DOHH2 (cell line): ENCODE results near the gene ADCY4.

ENCODE experiments used
- H3F3A ChIP-seq: fragments of 200-600 bp; sonication (generic), shearing (Covaris generic); 2 replicates; pipeline ENCODE4 v1.6.0; 2016; ENCODE audit warnings: antibody characterized with exemption, mild to moderate bottlenecking; ENCODE audit not compliant: control insufficient read depth, insufficient read depth
- H3K27ac ChIP-seq: fragments of 200-600 bp; sonication (generic); 2 replicates; pipeline ENCODE4 v1.5.1; 2014; ENCODE audit warnings: low read depth, mild to moderate bottlenecking, low read length, moderate library complexity
- H3K27me3 ChIP-seq: fragments of 200-600 bp; sonication (generic); 2 replicates; pipeline ENCODE4 v1.6.1; 2014; ENCODE audit warnings: mild to moderate bottlenecking, low read length, mixed read lengths; ENCODE audit not compliant: control insufficient read depth
- H3K36me3 ChIP-seq: fragments of 200-600 bp; sonication (generic); 2 replicates; pipeline ENCODE4 v1.6.1; 2014; ENCODE audit warnings: mild to moderate bottlenecking, low read length, moderate library complexity, mixed read lengths; ENCODE audit not compliant: control insufficient read depth
- H3K4me1 ChIP-seq: fragments of 200-600 bp; sonication (generic); 2 replicates; pipeline ENCODE4 v1.6.1; 2014; ENCODE audit warnings: mild to moderate bottlenecking, low read length, mixed read lengths; ENCODE audit not compliant: control insufficient read depth
- H3K4me2 ChIP-seq: fragments of 200-600 bp; sonication (generic); 2 replicates; pipeline ENCODE4 v1.6.0; 2014; ENCODE audit warnings: mild to moderate bottlenecking, low read length, moderate library complexity
- H3K4me3 ChIP-seq: fragments of 200-600 bp; sonication (generic); 2 replicates; pipeline ENCODE4 v1.5.1; 2014; ENCODE audit warnings: mild to moderate bottlenecking, low read length, mixed read lengths
- H3K79me2 ChIP-seq: fragments of 200-600 bp; sonication (generic); 2 replicates; pipeline ENCODE4 v1.6.1; 2014; ENCODE audit warnings: mild to moderate bottlenecking, low read length, mixed read lengths; ENCODE audit not compliant: control insufficient read depth
- H3K9me2 ChIP-seq: fragments of 200-600 bp; sonication (generic); replicated peaks from 2 replicates; pipeline ENCODE4 v1.6.1; 2014; ENCODE audit warnings: mild to moderate bottlenecking, low read length, mixed read lengths; ENCODE audit not compliant: control insufficient read depth
- H3K9me3 ChIP-seq: fragments of 200-600 bp; sonication (generic); 2 replicates; pipeline ENCODE4 v1.6.1; 2014; ENCODE audit warnings: antibody characterized with exemption, low read length, mixed read lengths; ENCODE audit not compliant: control insufficient read depth, insufficient read depth
- H4K20me1 ChIP-seq: fragments of 200-600 bp; sonication (generic); 2 replicates; pipeline ENCODE4 v1.6.0; 2014; ENCODE audit warnings: low read depth, mild to moderate bottlenecking, antibody characterized with exemption, low read length, moderate library complexity; ENCODE audit not compliant: control insufficient read depth, insufficient read depth
- EZH2phosphoT487 ChIP-seq: fragments of 200-600 bp; sonication (generic); IDR thresholded peaks from 2 replicates; pipeline ENCODE4 v1.6.1; 2017; ENCODE audit warnings: borderline replicate concordance, mild to moderate bottlenecking, antibody characterized with exemption, low read length, moderate library complexity, mixed read lengths
- TF ChIP-seq, protein P1 (sequence below): fragments of 200-600 bp; sonication (generic); IDR thresholded peaks from one replicate; pipeline ENCODE4 v1.5.1; 2014; ENCODE audit warnings: antibody characterized with exemption, mild to moderate bottlenecking, low read depth, low read length; ENCODE audit not compliant: poor library complexity, severe bottlenecking

Gene ADCY4

DNA sequence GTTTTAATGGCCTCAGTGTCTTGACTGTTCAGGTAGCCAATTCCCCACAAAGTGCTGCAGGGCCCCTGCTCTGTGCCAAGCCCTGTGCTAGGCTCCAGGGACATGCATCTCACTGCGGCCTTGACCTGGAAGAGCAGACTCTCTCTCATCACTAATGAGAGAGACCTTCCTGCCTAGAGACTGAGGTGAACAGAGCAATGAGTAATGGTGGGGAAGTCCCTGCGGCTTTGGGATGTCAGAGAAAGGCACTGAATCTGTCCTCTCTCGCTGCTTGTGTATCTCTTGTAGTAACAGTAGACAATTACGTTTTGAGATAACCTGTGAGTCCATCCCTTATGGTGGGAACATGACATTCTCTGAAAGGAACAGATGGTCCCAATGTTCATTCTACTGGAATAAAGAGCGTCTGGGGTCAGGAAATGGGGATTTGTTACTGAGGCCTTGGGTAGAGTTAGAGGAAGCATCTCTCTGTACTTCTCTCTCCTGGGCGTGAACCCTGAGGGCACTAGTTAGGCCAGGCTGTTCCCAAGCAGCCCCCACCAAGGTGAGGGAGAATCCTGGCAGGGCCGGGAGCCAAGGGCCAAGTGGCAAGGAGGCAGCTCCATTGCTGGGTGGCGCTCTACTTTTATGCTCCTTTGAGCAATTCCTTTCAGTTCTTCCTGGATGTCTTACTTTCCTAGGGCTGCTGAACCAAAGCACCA is 46.6 kb upstream of the ADCY4 start:
- Histone ChIP-seq H3K9me2 (no peaks in the 10 kb centered on the region), H3K4me3 (no peak overlapping the region), H4K20me1 (no peaks in the 10 kb centered on the region), H3K79me2 (no peaks in the 10 kb centered on the region), H3K27me3 (peaks cover 4% of the 10 kb centered on the region; the same call in 1 of the 2 replicates), H3K4me1 (no peaks in the 10 kb centered on the region), H3F3A (no peaks in the 10 kb centered on the region), H3K9me3 (no peaks in the 10 kb centered on the region), H3K4me2 (no peak overlapping the region), H3K27ac (no peak overlapping the region), H3K36me3 (peaks cover under 1% of the 10 kb centered on the region; the same call in 1 of the 2 replicates)
- TF ChIP-seq, protein P1, sequence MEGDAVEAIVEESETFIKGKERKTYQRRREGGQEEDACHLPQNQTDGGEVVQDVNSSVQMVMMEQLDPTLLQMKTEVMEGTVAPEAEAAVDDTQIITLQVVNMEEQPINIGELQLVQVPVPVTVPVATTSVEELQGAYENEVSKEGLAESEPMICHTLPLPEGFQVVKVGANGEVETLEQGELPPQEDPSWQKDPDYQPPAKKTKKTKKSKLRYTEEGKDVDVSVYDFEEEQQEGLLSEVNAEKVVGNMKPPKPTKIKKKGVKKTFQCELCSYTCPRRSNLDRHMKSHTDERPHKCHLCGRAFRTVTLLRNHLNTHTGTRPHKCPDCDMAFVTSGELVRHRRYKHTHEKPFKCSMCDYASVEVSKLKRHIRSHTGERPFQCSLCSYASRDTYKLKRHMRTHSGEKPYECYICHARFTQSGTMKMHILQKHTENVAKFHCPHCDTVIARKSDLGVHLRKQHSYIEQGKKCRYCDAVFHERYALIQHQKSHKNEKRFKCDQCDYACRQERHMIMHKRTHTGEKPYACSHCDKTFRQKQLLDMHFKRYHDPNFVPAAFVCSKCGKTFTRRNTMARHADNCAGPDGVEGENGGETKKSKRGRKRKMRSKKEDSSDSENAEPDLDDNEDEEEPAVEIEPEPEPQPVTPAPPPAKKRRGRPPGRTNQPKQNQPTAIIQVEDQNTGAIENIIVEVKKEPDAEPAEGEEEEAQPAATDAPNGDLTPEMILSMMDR, result no peak
- TF ChIP-seq EZH2phosphoT487, result no peak

GRCh38 chr14:24379907-24380730 is 45.2 kb upstream of the ADCY4 start:
- no peaks in the 10 kb centered on the region for H3F3A ChIP-seq
- H3K36me3 ChIP-seq, result peaks cover 11% of the 10 kb centered on the region; the same call in 1 of the 2 replicates
- no peak overlapping the region for H3K27ac ChIP-seq
- no peak for TF ChIP-seq EZH2phosphoT487
- TF ChIP-seq, protein P1, result no peak
- H3K4me3 ChIP-seq, result no peak overlapping the region
- peaks cover 4% of the 10 kb centered on the region; the same call in 1 of the 2 replicates for H3K27me3 ChIP-seq
- H3K9me3 ChIP-seq, result no peaks in the 10 kb centered on the region
- H3K79me2 ChIP-seq, result no peaks in the 10 kb centered on the region
- H3K9me2 ChIP-seq, result no peaks in the 10 kb centered on the region
- no peaks in the 10 kb centered on the region for H3K4me1 ChIP-seq
- no peaks in the 10 kb centered on the region for H4K20me1 ChIP-seq
- no peak overlapping the region for H3K4me2 ChIP-seq

- Histone ChIP-seq H3K4me2 (no peak overlapping the region), H3K79me2 (no peaks in the 10 kb centered on the region), H3K4me1 (no peaks in the 10 kb centered on the region), H3K9me3 (no peaks in the 10 kb centered on the region), H4K20me1 (no peaks in the 10 kb centered on the region), H3K27me3 (peaks cover 3% of the 10 kb centered on the region; the same call in 1 of the 2 replicates), H3K27ac (no peak overlapping the region), H3K9me2 (no peaks in the 10 kb centered on the region), H3F3A (no peaks in the 10 kb centered on the region), H3K4me3 (no peak overlapping the region), H3K36me3 (peaks cover 17% of the 10 kb centered on the region)
- TF ChIP-seq, protein P1, result no peak
- TF ChIP-seq EZH2phosphoT487, result no peak
These were observed 44.4 kb upstream of the ADCY4 start for GRCh38 chr14:24378981-24379906.
